GM19023 (cell line): ENCODE results near the gene CTNNBL1.
"Not testable (repeated sequence)": the region's sequence is repeated elsewhere in the genome, so short reads cannot be mapped to it uniquely, and the experiment has no call there.

ENCODE experiments used
- ATAC-seq: cut with Tn5 transposase; IDR thresholded peaks from one replicate; pipeline ENCODE4 v1.9.1; 2021; ENCODE audit warnings: mild to moderate bottlenecking, moderate library complexity; ENCODE audit not compliant: unreplicated experiment

CTNNBL1 gene, protein sequence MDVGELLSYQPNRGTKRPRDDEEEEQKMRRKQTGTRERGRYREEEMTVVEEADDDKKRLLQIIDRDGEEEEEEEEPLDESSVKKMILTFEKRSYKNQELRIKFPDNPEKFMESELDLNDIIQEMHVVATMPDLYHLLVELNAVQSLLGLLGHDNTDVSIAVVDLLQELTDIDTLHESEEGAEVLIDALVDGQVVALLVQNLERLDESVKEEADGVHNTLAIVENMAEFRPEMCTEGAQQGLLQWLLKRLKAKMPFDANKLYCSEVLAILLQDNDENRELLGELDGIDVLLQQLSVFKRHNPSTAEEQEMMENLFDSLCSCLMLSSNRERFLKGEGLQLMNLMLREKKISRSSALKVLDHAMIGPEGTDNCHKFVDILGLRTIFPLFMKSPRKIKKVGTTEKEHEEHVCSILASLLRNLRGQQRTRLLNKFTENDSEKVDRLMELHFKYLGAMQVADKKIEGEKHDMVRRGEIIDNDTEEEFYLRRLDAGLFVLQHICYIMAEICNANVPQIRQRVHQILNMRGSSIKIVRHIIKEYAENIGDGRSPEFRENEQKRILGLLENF

GRCh38 chr20:37693635-37694626, at the start of gene CTNNBL1:
Gene CTNNBL1, plus strand, starts transcription at chr20:37694030. Its CDS starts 93 bp downstream, at chr20:37694123.
- ATAC-seq, result peak; percentile 78

DNA sequence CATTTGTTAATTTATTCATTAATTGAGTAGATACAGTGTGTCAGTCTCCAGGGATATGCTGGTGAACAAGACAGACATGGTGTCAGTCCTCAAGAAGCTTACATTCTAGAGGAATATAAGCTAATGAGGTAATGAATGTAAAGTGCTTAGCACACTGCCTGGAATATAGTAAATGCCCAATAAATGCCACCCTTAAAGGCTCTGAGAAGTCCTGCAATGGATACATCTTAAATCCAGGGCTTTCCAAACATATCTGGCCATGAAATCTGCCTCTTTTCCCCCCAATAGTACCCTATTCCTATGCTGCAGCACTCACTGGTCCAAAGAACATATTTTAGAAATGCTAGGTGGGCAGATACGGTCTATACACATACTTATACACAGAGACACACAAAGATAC, 49.2 kb upstream of the CTNNBL1 start:
- no peak for ATAC-seq

DNA sequence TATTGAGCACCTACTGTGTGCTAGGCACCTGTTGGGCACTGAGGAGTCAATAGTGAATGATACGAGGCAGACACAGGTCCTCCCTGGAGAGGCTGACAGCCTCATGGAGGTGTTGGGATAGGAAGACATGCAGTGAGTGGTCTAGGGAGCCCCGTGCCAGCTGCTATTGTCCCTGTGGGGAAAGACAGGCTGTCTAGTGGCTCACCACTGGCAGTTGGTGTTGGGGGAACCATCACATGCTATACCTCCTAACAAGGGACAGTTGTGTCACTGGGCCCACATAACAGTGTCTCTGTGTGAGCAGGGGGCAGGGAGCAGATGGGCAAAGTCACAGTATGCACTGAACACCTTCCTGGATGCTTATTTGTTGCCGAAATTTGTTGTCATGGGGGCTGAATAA, 45.9 kb upstream of the CTNNBL1 start:
- no peak for ATAC-seq

DNA sequence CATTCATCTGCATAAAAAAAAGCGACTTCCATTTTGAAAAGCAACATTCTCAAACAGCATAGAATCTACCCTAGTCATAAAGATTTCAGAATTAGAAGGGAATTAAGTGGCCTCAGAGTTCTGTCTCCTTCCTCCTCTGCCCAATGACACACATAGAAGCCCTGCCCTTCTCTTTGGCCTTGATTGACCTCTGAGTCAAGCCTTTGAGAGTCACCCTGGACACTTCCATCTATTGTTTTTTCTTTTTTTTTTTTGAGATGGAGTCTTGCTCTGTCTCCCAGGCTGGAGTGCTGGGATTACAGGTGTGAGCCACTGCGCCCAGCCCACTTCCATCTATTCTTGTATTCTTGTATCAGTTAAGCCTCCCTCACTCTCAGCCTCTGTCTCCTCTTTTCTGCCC, 44.8 kb upstream of the CTNNBL1 start:
- ATAC-seq, result no peak

GRCh38 chr20:37649676-37650370, 44.0 kb upstream of the CTNNBL1 start:
- ATAC-seq, result no peak

- no peak for ATAC-seq
These were observed 43.2 kb upstream of the CTNNBL1 start for GRCh38 chr20:37650661-37651060.

- no peak for ATAC-seq
These were observed 41.9 kb upstream of the CTNNBL1 start for GRCh38 chr20:37651932-37652331.

DNA sequence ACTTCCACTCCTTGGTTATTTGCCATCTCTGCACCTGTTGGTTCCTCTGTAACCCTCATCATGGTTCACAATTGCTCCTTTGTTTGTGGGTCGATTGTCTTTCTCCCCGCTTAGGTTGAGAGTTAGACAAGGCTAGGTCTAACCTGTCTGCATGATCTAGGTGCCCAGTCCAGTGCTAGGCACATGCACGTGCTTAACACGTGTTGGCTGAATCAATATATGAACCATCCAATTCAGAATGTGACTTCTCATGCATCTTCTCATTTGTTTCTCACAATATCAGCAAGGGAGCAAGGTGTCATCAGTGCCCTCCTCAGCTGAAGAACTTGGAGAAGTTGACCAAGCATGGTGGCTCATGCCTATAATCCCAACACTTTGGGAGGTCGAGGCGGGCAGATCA, 36.9 kb upstream of the CTNNBL1 start:
- ATAC-seq, result no peak

DNA sequence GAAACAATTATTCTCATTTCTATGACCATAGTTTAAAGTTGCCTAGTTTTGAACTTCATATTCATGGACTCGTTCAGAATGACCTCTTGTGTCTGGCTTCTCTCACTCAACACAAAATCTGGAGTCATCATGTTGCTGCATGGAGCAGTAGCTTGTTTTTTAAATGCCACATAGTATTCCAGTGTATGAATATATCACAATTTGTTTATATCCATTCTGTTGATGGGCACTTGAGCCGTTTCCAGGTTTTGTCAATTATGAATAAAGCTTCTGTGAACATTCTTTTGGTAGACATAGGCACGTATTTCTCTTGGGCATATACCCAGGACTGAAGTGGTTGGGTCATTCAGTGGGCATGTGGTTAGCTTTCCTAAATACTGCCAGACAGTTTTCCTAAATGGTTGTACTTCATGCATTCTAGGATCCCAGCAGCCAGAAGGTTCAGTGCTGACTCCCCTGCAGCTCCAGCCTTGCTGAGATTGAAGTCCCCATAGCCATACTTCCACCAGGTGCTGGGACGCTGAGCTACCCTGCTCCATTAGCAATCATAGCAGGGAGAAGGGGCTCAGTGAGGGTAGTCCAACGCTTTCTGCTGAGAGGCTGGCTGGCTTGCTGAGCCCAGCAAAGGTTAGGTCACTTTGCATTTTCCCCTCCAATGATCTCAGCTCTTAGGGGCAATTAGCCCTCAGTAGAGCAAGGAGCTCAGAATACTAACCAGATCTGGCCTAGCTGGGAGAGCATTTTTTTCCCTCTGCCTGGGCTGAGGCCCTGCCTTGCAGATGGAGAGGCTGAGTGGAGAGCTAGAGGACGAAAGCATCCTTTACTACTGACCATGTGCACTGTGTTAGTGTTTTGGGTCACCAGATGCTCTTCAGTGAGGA, 35.7 kb upstream of the CTNNBL1 start:
- ATAC-seq, result no peak

DNA sequence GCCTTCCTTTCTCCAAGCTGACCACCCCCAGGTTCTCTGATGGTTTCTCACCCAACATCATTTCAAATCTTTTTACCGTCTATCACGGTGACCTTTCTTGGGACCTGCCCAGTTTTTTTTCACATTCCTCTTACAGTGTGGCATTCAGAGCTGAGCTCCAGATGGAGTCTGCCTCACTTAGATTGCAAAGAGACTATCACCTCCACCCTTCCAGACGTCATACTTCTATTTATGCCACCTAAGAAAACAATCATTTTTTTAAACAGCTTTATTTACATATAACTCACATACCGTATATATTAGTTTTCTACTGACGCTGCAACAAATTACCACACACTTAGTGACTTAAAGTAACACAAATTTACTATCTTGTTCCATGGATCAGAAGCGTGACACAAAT, 32.3 kb upstream of the CTNNBL1 start:
- no peak for ATAC-seq

GRCh38 chr20:37662308-37662707, 31.5 kb upstream of the CTNNBL1 start:
- no peak for ATAC-seq

- ATAC-seq, result not testable (repeated sequence)
These were observed 29.2 kb upstream of the CTNNBL1 start for GRCh38 chr20:37664595-37664994.

DNA sequence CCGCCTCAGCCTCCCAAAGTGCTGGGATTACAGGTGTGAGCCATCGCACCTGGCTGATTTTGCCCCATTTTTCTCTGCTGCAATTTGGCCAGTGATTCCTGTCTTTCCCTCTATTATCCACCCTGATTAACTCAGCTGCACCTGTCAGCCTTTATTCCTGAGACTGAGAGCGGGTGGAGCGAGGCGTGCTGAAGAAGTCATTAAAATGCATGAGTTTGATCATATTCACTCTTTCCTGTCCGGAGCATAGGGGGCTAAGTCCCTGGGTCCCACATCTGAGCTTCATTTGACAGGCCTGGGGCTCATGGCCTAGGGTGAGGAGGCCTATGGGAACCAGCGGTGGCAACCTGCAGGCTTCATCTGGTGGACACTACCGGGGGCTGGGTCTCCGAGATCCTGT, 25.7 kb upstream of the CTNNBL1 start:
- ATAC-seq, result no peak

DNA sequence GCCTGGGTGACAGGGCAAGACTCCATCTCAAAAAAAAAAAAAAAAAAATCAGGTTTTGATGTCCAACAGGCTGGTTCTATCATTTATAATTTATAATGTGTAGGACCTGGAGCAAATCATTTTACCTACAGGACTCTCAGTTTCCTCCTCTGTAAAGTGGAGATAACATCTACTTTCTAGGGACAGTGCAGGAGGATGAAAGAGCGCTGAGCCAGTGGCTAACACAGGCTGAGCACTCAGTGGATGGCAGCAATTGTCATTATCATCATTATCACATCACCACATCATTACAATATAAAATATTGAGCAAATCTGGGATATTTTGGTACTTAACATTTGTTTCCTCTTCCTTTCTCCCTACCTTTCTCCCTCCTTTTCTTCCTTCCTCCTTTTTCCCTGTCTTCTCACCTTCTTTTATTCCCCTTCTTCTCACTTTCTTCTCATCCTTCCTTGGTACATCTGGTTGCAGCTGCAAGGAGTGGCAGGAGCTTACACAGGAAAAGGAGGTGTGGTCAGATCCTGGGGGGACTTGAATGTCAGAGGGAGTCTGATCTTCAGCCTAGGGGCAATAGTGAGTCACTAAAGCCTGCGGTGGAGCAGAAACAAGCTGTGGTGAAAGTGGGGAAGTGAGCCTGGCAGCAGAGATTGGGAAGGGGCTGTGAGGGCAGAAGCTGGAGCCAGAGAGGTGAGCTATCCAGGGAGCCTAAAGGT, 24.6 kb upstream of the CTNNBL1 start:
- ATAC-seq, result no peak

GRCh38 chr20:37669773-37670236, 24.0 kb upstream of the CTNNBL1 start:
- ATAC-seq, result no peak

DNA sequence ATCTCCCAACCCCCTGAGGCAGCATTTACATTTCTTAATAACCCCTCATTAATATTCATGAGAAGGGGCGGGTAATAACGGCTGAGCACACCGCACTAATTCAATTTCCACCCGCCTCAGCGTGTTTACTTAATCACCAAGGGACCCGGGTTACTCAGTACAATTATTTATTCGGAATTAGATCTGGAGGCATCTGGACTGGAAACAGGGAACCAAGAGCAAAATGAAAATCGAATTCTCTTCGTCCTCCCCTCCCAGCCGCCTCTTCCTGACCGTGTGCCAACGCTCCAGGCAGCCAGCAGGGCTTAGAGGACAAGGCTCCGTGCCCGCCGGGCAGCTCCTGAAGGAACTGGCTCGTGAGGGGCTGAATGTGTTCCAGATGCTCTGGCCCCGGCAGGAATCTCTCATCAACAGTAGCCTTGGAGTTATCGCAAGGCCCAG, 23.5 kb upstream of the CTNNBL1 start:
- no peak for ATAC-seq

DNA sequence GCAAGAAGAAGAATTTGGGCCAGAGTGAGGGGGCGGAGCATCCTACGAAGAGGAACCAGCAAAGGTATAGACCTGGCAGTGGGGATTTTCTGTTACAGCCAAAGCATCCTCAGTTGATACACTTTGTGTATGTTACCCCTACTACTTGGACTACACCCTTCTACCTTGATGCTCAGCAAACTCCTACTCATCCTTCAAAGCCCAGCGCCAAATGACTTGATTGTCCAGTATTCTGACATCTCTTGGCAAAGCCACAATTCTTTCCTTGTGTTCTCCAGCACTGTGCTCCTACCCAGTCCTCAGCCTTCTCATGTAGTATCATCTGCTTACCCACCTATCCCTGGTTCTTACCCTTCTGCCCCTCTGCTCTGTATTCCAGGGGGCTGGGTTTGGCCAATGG, 21.7 kb upstream of the CTNNBL1 start:
- no peak for ATAC-seq

GRCh38 chr20:37673444-37673843, 20.4 kb upstream of the CTNNBL1 start:
- no peak for ATAC-seq

GRCh38 chr20:37676440-37676839, 17.4 kb upstream of the CTNNBL1 start:
- ATAC-seq, result no peak
